ENCODE data around the gene GAREM2. TPM values are rescaled to one million over a fixed set of nuclear protein-coding genes. Genes with fewer than 3 reads are reported as not detected.

Gene GAREM2
- total RNA-seq, 4 donors from 2014 or later, result 1.5 to 4.6 (median 2.2) TPM; not detected in 1

GRCh38 chr2:26130763-26131162 lies 42.1 kb upstream of the GAREM2 start:
- Histone ChIP-seq H3K9me3 (no peaks in the 10 kb centered on the region), H3K4me1 (peaks cover 0 to 4% (median 0%) of the 10 kb centered on the region in 4 donors), H3K4me3 (no peak overlapping the region), H3K27ac (no peak overlapping the region), H3K27me3 (no peaks in the 10 kb centered on the region), H3K36me3 (peaks cover 0 to 17% (median 0%) of the 10 kb centered on the region in 4 donors)
- TF ChIP-seq POLR2AphosphoS5 (IDR thresholded peaks at IDR 0.05), result no peak
- TF ChIP-seq EP300 (IDR thresholded peaks at IDR 0.05; ENCODE audit: low read depth), result no peak
- no peak for TF ChIP-seq POLR2A (IDR thresholded peaks at IDR 0.05)
- no peak for TF ChIP-seq CTCF (IDR thresholded peaks at IDR 0.05)
- DNase-seq, result no peak
- in situ Hi-C loops (cut with MboI; ENCODE audit: low pct_ligation_motif_present in 1 of 4, low pct_unique_long_range_greater_than_20kb in 1 of 4, low sequenced_read_pairs in 3 of 4) (no loop called here), intact Hi-C loops (cut with DNase I; ENCODE audit: low total_unique reads) (no loop called here)
- WGBS, 2 donors (ENCODE audit: low coverage in 1 of 2), result 76 to 77% methylated on average over 3 of the region's 3 CpGs

- DNase-seq, result no peak
- H3K36me3 ChIP-seq, result peaks cover 0 to 6% (median 0%) of the 10 kb centered on the region in 4 donors
- intact Hi-C loops (cut with DNase I; ENCODE audit: low total_unique reads) (no loop called here), in situ Hi-C loops (cut with MboI; ENCODE audit: low pct_ligation_motif_present in 1 of 4, low pct_unique_long_range_greater_than_20kb in 1 of 4, low sequenced_read_pairs in 3 of 4) (no loop called here)
- no peak overlapping the region for H3K4me3 ChIP-seq
- no peaks in the 10 kb centered on the region for H3K9me3 ChIP-seq
- 56 to 61% methylated on average over 3 of the region's 3 CpGs for WGBS, 2 donors (ENCODE audit: low coverage in 1 of 2)
- no peak overlapping the region for H3K27ac ChIP-seq
- TF ChIP-seq POLR2AphosphoS5 (IDR thresholded peaks at IDR 0.05), result no peak
- TF ChIP-seq POLR2A (IDR thresholded peaks at IDR 0.05), result no peak
- TF ChIP-seq CTCF (IDR thresholded peaks at IDR 0.05), result no peak
- no peak for TF ChIP-seq EP300 (IDR thresholded peaks at IDR 0.05; ENCODE audit: low read depth)
- peaks cover 0 to 10% (median 3%) of the 10 kb centered on the region in 4 donors for H3K4me1 ChIP-seq
- no peaks in the 10 kb centered on the region for H3K27me3 ChIP-seq
Observed at GRCh38 chr2:26136451-26136850, 36.4 kb upstream of the GAREM2 start.

GRCh38 chr2:26139269-26140183 lies 33.4 kb upstream of the GAREM2 start:
- peaks cover 0 to 21% (median 8%) of the 10 kb centered on the region in 4 donors for H3K4me1 ChIP-seq
- H3K9me3 ChIP-seq, result no peaks in the 10 kb centered on the region
- in situ Hi-C loops (cut with MboI; ENCODE audit: low pct_ligation_motif_present in 1 of 4, low pct_unique_long_range_greater_than_20kb in 1 of 4, low sequenced_read_pairs in 3 of 4), result loop anchor here in 1 of 4 donors (10.0 kb wide), 1 partner anchor 145 kb away; no protein-coding TSS in a partner anchor
- WGBS, 2 donors (ENCODE audit: low coverage in 1 of 2), result 60 to 66% methylated on average over 5 to 12 of the region's 12 CpGs
- peaks cover 0 to 6% (median 0%) of the 10 kb centered on the region in 4 donors for H3K36me3 ChIP-seq
- TF ChIP-seq POLR2AphosphoS5 (IDR thresholded peaks at IDR 0.05), result peak in 1 of 3 donors; percentile 7
- no peak for TF ChIP-seq CTCF (IDR thresholded peaks at IDR 0.05)
- no peak for TF ChIP-seq POLR2A (IDR thresholded peaks at IDR 0.05)
- TF ChIP-seq EP300 (IDR thresholded peaks at IDR 0.05; ENCODE audit: low read depth), result no peak
- peak; percentile 43 for DNase-seq
- H3K4me3 ChIP-seq, result no peak overlapping the region
- H3K27me3 ChIP-seq, result no peaks in the 10 kb centered on the region
- peak overlapping the region in 2 of 4 donors; percentile 26 to 36 for H3K27ac ChIP-seq
- intact Hi-C loops (cut with DNase I; ENCODE audit: low total_unique reads), result loop anchor here (10.0 kb wide), 1 partner anchor 155 kb away; the partner anchor contains the start of gene KIF3C

GRCh38 chr2:26141145-26141769 lies 31.6 kb upstream of the GAREM2 start:
- 86 to 90% methylated on average over 10 to 18 of the region's 18 CpGs for WGBS, 2 donors (ENCODE audit: low coverage in 1 of 2)
- in situ Hi-C loops (cut with MboI; ENCODE audit: low pct_ligation_motif_present in 1 of 4, low pct_unique_long_range_greater_than_20kb in 1 of 4, low sequenced_read_pairs in 3 of 4), result loop anchor here in 1 of 4 donors (10.0 kb wide), 1 partner anchor 146 kb away; no protein-coding TSS in a partner anchor
- intact Hi-C loops (cut with DNase I; ENCODE audit: low total_unique reads), result loop anchor here (10.0 kb wide), 1 partner anchor 156 kb away; the partner anchor contains the start of gene KIF3C

More at GRCh38 chr2:26141145-26141769, 31.6 kb upstream of the GAREM2 start:
- DNase-seq, result no peak
- Histone ChIP-seq H3K4me1 (peaks cover 0 to 24% (median 10%) of the 10 kb centered on the region in 4 donors), H3K27ac (no peak overlapping the region), H3K27me3 (no peaks in the 10 kb centered on the region), H3K4me3 (no peak overlapping the region), H3K9me3 (no peaks in the 10 kb centered on the region), H3K36me3 (no peaks in the 10 kb centered on the region)
- TF ChIP-seq CTCF (IDR thresholded peaks at IDR 0.05) (no peak), POLR2AphosphoS5 (IDR thresholded peaks at IDR 0.05) (no peak), POLR2A (IDR thresholded peaks at IDR 0.05) (no peak), EP300 (IDR thresholded peaks at IDR 0.05; ENCODE audit: low read depth) (no peak)
